BJ (cell line): ENCODE data around the gene NARS2. TPM values are rescaled to one million over a fixed set of nuclear protein-coding genes. Genes with fewer than 3 reads are reported as not detected.

ENCODE experiments used
- CTCF ChIA-PET: fragments of 350-600 bp; formaldehyde crosslinking; extraction: SDS; loops from one replicate; lab custom pipeline; 2021; ENCODE audit warnings: antibody characterized with exemption, inconsistent platforms; lab: Yijun Ruan, JAX
- POLR2A ChIA-PET: fragments of 300-600 bp; sonication (Branson Sonifier 250); formaldehyde crosslinking; extraction: SDS; loops from one replicate; lab custom pipeline; 2021; ENCODE audit warnings: antibody characterized with exemption; lab: Charles Lee
- DNase-seq: peaks from one replicate; pipeline ENCODE4 v3.0.0-alpha.2; 2011; ENCODE audit warnings: low read depth
- H3K27me3 ChIP-seq: 2 replicates; pipeline ENCODE4 v1.6.0; 2011; ENCODE audit warnings: low read length; ENCODE audit not compliant: control insufficient read depth, insufficient read depth
- H3K36me3 ChIP-seq: 2 replicates; pipeline ENCODE4 v1.5.1; 2011; ENCODE audit warnings: low read length; ENCODE audit not compliant: control insufficient read depth, insufficient read depth
- H3K4me3 ChIP-seq: 2 replicates; pipeline ENCODE4 v1.5.1; 2011; ENCODE audit warnings: low read depth, mild to moderate bottlenecking, control low read depth, low read length
- CTCF ChIP-seq: IDR thresholded peaks from 2 replicates; pipeline ENCODE4 v1.5.1; 2011; ENCODE audit warnings: low read depth, mild to moderate bottlenecking, control low read depth, inconsistent platforms, low read length, moderate library complexity; ENCODE audit not compliant: insufficient read depth
- polyA plus RNA-seq: library from polyadenylated mRNA; depleted of rRNA; stranded (reverse); fragments of >200 nt; gene quantifications from 2 replicates; pipeline ENCODE4 v1.2.3, GENCODE V29; 2011

NARS2 gene
- polyA plus RNA-seq, 1 experiment: 5.9 TPM

- TF ChIP-seq CTCF: no peak
- ChIA-PET POLR2A (no interaction called here), CTCF (interaction anchor here (0.9 to 2.1 kb wide), 4 partner anchors 9 to 195 kb away, joined by 4 to 7 read pairs (median 4); no protein-coding TSS in a partner anchor)
Observed at GRCh38 chr11:78423241-78423640, 151.4 kb downstream of the NARS2 start.

GRCh38 chr11:78420796-78421209 lies 153.9 kb downstream of the NARS2 start:
- ChIA-PET POLR2A (no interaction called here), CTCF (interaction anchor here (0.6 to 1.9 kb wide), 12 partner anchors 9 to 291 kb away, joined by 3 to 9 read pairs (median 4); partner anchors contain the start of gene ALG8)
- TF ChIP-seq CTCF: no peak
- Histone ChIP-seq H3K4me3 (no peak overlapping the region), H3K27me3 (no peaks in the 10 kb centered on the region), H3K36me3 (no peaks in the 10 kb centered on the region)
- no peak for DNase-seq

More at GRCh38 chr11:78423241-78423640, 151.4 kb downstream of the NARS2 start:
- no peak for DNase-seq
- H3K36me3 ChIP-seq: no peaks in the 10 kb centered on the region
- no peak overlapping the region for H3K4me3 ChIP-seq
- H3K27me3 ChIP-seq: no peaks in the 10 kb centered on the region

- no peak for DNase-seq
- TF ChIP-seq CTCF: peak; percentile 73
- CTCF ChIA-PET: interaction anchor here (0.8 to 5.9 kb wide), 11 partner anchors 10 to 291 kb away, joined by 3 to 50 read pairs (median 4); partner anchors contain the start of gene ALG8
- Histone ChIP-seq H3K4me3 (no peak overlapping the region), H3K27me3 (no peaks in the 10 kb centered on the region), H3K36me3 (no peaks in the 10 kb centered on the region)
- POLR2A ChIA-PET: no interaction called here
Observed at GRCh38 chr11:78420255-78420764, 154.4 kb downstream of the NARS2 start.

GRCh38 chr11:78419327-78419726 lies 155.3 kb downstream of the NARS2 start:
- Histone ChIP-seq H3K27me3 (no peaks in the 10 kb centered on the region), H3K36me3 (no peaks in the 10 kb centered on the region), H3K4me3 (no peak overlapping the region)
- TF ChIP-seq CTCF: no peak
- peak; percentile 79 for DNase-seq
- ChIA-PET POLR2A (no interaction called here), CTCF (interaction anchor here (0.6 to 5.9 kb wide), 8 partner anchors 10 to 290 kb away, joined by 3 to 50 read pairs (median 4); no protein-coding TSS in a partner anchor)

GRCh38 chr11:78418584-78419211 lies 156.0 kb downstream of the NARS2 start:
- Histone ChIP-seq H3K4me3 (peak overlapping the region; percentile 69), H3K36me3 (no peaks in the 10 kb centered on the region), H3K27me3 (no peaks in the 10 kb centered on the region)
- TF ChIP-seq CTCF: no peak
- POLR2A ChIA-PET: no interaction called here
- no peak for DNase-seq
- CTCF ChIA-PET: interaction anchor here (0.6 to 5.9 kb wide), 8 partner anchors 9 to 270 kb away, joined by 3 to 50 read pairs (median 4); no protein-coding TSS in a partner anchor
